Esophagus muscularis mucosa (tissue), 4 donors: ENCODE data around the gene IGF1R. TPM values are rescaled to one million over a fixed set of nuclear protein-coding genes. Genes with fewer than 3 reads are reported as not detected.

ENCODE experiments used
- DNase-seq: peaks from one replicate; pipeline ENCODE4 v3.0.0-alpha.2; 2017; ENCODE audit errors: extremely low spot score
- H3K27ac ChIP-seq, 4 donors: fragments of 200-600 bp; sonication (generic); replicated peaks in 1 of 4; 1 replicate in 3 of 4; 2 replicates in 1 of 4; pipeline ENCODE4 v1.5.1; 2016 to 2019; ENCODE audit warnings: mild to moderate bottlenecking in 1 of 4
- H3K27me3 ChIP-seq, 4 donors: fragments of 200-600 bp; sonication (generic); one replicate each; pipeline versions ENCODE4 v1.5.1 to v1.6.0; 2016 to 2019
- H3K36me3 ChIP-seq, 4 donors: fragments of 200-600 bp; sonication (generic); one replicate each; pipeline ENCODE4 v1.5.1; 2016 to 2019
- H3K4me1 ChIP-seq, 4 donors: fragments of 200-600 bp; sonication (generic); one replicate each; pipeline ENCODE4 v1.5.1; 2016 to 2019
- H3K4me3 ChIP-seq, 4 donors: fragments of 200-600 bp; sonication (generic); 1 replicate in 2 of 4; 2 replicates in 2 of 4; pipeline ENCODE4 v1.5.1; 2016 to 2019; ENCODE audit warnings: mild to moderate bottlenecking in 4 of 4, moderate library complexity in 1 of 4
- H3K9me3 ChIP-seq, 4 donors: fragments of 200-600 bp; sonication (generic); 1 replicate in 3 of 4; 2 replicates in 1 of 4; pipeline ENCODE4 v1.5.1; 2016 to 2019
- EP300 ChIP-seq: sonication (generic); formaldehyde crosslinking; IDR thresholded peaks from one replicate; pipeline ENCODE4 v1.6.1; 2017; ENCODE audit warnings: antibody characterized with exemption
- POLR2A ChIP-seq: fragments of 450-650 bp; IDR thresholded peaks from one replicate; pipeline ENCODE4 v1.6.1; 2017; ENCODE audit warnings: antibody characterized with exemption, moderate library complexity, mild to moderate bottlenecking, low read depth
- POLR2AphosphoS5 ChIP-seq, 2 donors: sonication (generic); formaldehyde crosslinking; IDR thresholded peaks; one replicate each; pipeline ENCODE4 v1.6.1; 2017; ENCODE audit warnings: antibody characterized with exemption in 2 of 2
- WGBS: methylation state at CpG from one replicate; pipeline ENCODE4 v1.1.5; 2018; 5-methylcytosine and 5-hydroxymethylcytosine counted together
- intact Hi-C: fragments of 100-400 bp; cut with DNase I; formaldehyde crosslinking; loops from one replicate; pipeline ENCODE4 v1.15.1; 2023
- total RNA-seq, 4 donors: library from RNA; depleted of rRNA; stranded (reverse); fragments of >200 nt; gene quantifications; one replicate each; pipeline versions ENCODE4 v1.1.0 to v1.2.1, GENCODE V29; 2016
- TF ChIP-seq, protein P1 (sequence below), 3 experiments: fragments of 200-600 bp in 2 of 3; fragments of 450-650 bp in 1 of 3; sonication (generic) in 2 of 3; IDR thresholded peaks; one replicate each; pipeline ENCODE4 v1.5.1; 2017 to 2019; ENCODE audit warnings: antibody characterized with exemption in 3 of 3, mild to moderate bottlenecking in 2 of 3, moderate library complexity in 1 of 3

IGF1R gene
- total RNA-seq, 4 donors from 2014 or later: 33.6 to 95.3 (median 49.7) TPM

DNA sequence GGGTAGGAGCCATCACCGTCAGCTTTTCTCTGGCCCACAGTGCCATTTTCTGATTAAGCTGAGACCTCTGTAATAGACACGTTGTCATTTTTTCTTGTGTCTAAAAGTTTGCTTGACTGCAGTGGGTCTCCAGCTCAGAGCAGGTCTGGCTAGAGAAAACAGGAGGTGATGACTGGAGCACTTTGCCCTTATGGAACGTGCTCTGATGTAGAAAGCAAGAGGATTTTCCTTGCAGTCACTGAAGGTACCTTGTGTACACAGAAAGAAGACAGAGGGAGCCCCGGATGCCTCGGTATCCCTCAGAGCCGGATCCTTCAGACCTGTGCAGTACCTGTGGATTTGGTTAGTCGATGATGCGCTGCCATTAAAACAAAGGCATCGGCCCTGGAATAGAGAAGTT, 76.2 kb downstream of the IGF1R start:
- no peak overlapping the region for H3K27ac ChIP-seq
- DNase-seq: no peak
- peaks cover 59 to 91% (median 67%) of the 10 kb centered on the region in 4 donors for H3K4me1 ChIP-seq
- H3K4me3 ChIP-seq: no peak overlapping the region
- intact Hi-C loops: no loop called here
- TF ChIP-seq, protein P1, sequence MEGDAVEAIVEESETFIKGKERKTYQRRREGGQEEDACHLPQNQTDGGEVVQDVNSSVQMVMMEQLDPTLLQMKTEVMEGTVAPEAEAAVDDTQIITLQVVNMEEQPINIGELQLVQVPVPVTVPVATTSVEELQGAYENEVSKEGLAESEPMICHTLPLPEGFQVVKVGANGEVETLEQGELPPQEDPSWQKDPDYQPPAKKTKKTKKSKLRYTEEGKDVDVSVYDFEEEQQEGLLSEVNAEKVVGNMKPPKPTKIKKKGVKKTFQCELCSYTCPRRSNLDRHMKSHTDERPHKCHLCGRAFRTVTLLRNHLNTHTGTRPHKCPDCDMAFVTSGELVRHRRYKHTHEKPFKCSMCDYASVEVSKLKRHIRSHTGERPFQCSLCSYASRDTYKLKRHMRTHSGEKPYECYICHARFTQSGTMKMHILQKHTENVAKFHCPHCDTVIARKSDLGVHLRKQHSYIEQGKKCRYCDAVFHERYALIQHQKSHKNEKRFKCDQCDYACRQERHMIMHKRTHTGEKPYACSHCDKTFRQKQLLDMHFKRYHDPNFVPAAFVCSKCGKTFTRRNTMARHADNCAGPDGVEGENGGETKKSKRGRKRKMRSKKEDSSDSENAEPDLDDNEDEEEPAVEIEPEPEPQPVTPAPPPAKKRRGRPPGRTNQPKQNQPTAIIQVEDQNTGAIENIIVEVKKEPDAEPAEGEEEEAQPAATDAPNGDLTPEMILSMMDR (IDR thresholded peaks at IDR 0.05): no peak
- TF ChIP-seq EP300: no peak
- no peak for TF ChIP-seq POLR2AphosphoS5 (IDR thresholded peaks at IDR 0.05)
- TF ChIP-seq POLR2A: no peak
- no peaks in the 10 kb centered on the region for H3K27me3 ChIP-seq
- WGBS: 91% methylated on average over 9 of the region's 9 CpGs
- H3K9me3 ChIP-seq: no peaks in the 10 kb centered on the region
- no peaks in the 10 kb centered on the region for H3K36me3 ChIP-seq

- DNase-seq: no peak
- 85% methylated on average over 5 of the region's 5 CpGs for WGBS
- Histone ChIP-seq H3K9me3 (no peaks in the 10 kb centered on the region), H3K4me1 (peaks cover 60 to 89% (median 68%) of the 10 kb centered on the region in 4 donors), H3K4me3 (no peak overlapping the region), H3K27me3 (no peaks in the 10 kb centered on the region), H3K36me3 (no peaks in the 10 kb centered on the region), H3K27ac (no peak overlapping the region)
- intact Hi-C loops: no loop called here
- TF ChIP-seq, protein P1 (IDR thresholded peaks at IDR 0.05): no peak
- TF ChIP-seq POLR2A (no peak), POLR2AphosphoS5 (IDR thresholded peaks at IDR 0.05) (no peak), EP300 (no peak)
Observed at GRCh38 chr15:98725874-98726273, 77.5 kb downstream of the IGF1R start.

- peak; percentile 69 to 81 for TF ChIP-seq POLR2AphosphoS5 (IDR thresholded peaks at IDR 0.05)
- no peak for TF ChIP-seq POLR2A
- H3K27me3 ChIP-seq: no peaks in the 10 kb centered on the region
- peak overlapping the region; percentile 85 to 91 (median 86) for H3K27ac ChIP-seq
- no peaks in the 10 kb centered on the region for H3K9me3 ChIP-seq
- intact Hi-C loops: no loop called here
- peak; percentile 94 for DNase-seq
- 31% methylated on average over 17 of the region's 20 CpGs for WGBS
- peak overlapping the region in 3 of 4 donors; percentile 0 to 32 (median 1) for H3K4me3 ChIP-seq
- peaks cover 60 to 89% (median 68%) of the 10 kb centered on the region in 4 donors for H3K4me1 ChIP-seq
- H3K36me3 ChIP-seq: no peaks in the 10 kb centered on the region
Observed at GRCh38 chr15:98727115-98728040, 79.0 kb downstream of the IGF1R start.

DNA sequence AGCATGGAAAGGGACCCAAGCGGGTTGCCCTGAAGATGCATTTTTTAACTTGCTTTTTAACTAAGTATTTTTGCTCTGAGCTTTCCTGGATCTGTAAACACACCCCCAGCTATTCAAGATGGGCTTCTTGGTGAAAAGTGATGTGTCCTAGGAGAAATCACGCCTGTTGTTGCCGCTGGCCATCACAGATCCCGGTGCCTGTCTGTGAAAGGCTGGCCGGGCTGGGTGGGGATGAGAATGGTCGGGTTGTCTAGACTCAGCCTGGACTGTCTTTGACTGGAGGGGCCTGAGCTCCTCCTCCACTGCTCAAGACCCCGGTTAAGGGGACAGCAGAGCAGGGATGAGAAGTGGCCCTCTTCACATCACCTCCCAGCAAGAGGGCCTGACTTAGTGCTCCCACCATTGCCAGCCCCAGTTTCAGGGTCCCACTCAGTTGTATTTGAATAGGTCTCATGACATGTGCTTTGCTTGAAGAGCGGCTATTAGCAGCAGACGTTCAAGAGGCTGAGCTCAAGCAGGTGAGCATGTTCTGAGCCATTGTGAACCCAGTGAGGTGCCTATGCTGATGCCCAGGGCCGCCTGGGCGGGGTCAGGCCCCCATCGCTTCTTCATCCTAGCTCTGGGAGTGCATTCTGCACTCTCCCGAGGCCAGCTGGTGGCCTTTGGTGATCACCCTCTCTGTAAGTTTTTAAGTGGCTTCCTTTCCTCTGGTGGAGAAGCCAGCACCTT, 79.9 kb downstream of the IGF1R start:
- H3K4me3 ChIP-seq: peak overlapping the region in 1 of 4 donors; percentile 0
- WGBS: 83% methylated on average over 10 of the region's 13 CpGs

More for the DNA sequence above, 79.9 kb downstream of the IGF1R start:
- Histone ChIP-seq H3K36me3 (no peaks in the 10 kb centered on the region), H3K4me1 (peaks cover 54 to 89% (median 64%) of the 10 kb centered on the region in 4 donors), H3K9me3 (no peaks in the 10 kb centered on the region), H3K27me3 (no peaks in the 10 kb centered on the region), H3K27ac (peak overlapping the region; percentile 85 to 91 (median 86))
- intact Hi-C loops: no loop called here
- DNase-seq: no peak
- TF ChIP-seq EP300 (no peak), POLR2AphosphoS5 (IDR thresholded peaks at IDR 0.05) (no peak), POLR2A (no peak)
- TF ChIP-seq, protein P1 (IDR thresholded peaks at IDR 0.05): no peak
